WI38 (cell line): Measurements from ENCODE around the gene STAG3.

Experiments
- H3K4me3 ChIP-seq: 2 replicates; pipeline ENCODE4 v1.5.1; 2011; ENCODE audit warnings: low read depth, mild to moderate bottlenecking, control low read depth, low read length
- TF ChIP-seq, protein P1 (sequence below): IDR thresholded peaks from 2 replicates; pipeline ENCODE4 v1.5.1; 2012; ENCODE audit warnings: low read depth, mild to moderate bottlenecking, control low read depth, low read length

Gene STAG3

GRCh38 chr7:100157334-100158228 is 20.1 kb upstream of the STAG3 start:
- H3K4me3 ChIP-seq, result peak overlapping the region; percentile 71
- TF ChIP-seq, protein P1, sequence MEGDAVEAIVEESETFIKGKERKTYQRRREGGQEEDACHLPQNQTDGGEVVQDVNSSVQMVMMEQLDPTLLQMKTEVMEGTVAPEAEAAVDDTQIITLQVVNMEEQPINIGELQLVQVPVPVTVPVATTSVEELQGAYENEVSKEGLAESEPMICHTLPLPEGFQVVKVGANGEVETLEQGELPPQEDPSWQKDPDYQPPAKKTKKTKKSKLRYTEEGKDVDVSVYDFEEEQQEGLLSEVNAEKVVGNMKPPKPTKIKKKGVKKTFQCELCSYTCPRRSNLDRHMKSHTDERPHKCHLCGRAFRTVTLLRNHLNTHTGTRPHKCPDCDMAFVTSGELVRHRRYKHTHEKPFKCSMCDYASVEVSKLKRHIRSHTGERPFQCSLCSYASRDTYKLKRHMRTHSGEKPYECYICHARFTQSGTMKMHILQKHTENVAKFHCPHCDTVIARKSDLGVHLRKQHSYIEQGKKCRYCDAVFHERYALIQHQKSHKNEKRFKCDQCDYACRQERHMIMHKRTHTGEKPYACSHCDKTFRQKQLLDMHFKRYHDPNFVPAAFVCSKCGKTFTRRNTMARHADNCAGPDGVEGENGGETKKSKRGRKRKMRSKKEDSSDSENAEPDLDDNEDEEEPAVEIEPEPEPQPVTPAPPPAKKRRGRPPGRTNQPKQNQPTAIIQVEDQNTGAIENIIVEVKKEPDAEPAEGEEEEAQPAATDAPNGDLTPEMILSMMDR, result no peak

- TF ChIP-seq, protein P1, result no peak
- peak within 1 kb of the TSS; percentile 71 for H3K4me3 ChIP-seq
Measured at GRCh38 chr7:100158229-100159098, 19.3 kb upstream of the STAG3 start, which contains the start of gene TRAPPC14. TSS of gene TRAPPC14 (minus strand) at chr7:100158723. CDS start at chr7:100158499, 224 bp downstream.

- TF ChIP-seq, protein P1, result no peak
- peak overlapping the region; percentile 71 for H3K4me3 ChIP-seq
Measured at GRCh38 chr7:100159099-100159623, 18.6 kb upstream of the STAG3 start.

DNA sequence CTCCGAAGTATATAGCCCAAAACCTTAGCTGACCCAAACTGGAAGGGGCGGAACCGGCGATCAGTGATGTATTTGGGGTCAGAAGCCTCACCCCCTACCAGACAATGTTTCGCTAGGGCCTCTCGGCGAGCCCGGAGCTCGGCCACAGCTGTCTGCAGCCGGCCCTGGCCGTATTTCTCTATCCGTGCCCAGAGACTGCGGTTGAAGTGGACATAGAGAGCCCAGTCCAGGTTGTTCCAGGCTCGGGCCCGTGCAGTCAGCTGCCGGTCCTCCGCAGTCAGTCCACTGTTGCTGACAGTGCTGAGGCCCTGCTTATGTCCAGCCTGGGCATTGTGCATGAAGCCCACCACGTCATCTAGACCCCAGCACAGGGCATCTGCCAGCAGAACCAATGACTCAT is 17.7 kb upstream of the STAG3 start:
- H3K4me3 ChIP-seq, result no peak overlapping the region
- TF ChIP-seq, protein P1, result no peak

GRCh38 chr7:100163006-100163531 is 14.6 kb upstream of the STAG3 start:
- no peak overlapping the region for H3K4me3 ChIP-seq
- TF ChIP-seq, protein P1, result no peak

DNA sequence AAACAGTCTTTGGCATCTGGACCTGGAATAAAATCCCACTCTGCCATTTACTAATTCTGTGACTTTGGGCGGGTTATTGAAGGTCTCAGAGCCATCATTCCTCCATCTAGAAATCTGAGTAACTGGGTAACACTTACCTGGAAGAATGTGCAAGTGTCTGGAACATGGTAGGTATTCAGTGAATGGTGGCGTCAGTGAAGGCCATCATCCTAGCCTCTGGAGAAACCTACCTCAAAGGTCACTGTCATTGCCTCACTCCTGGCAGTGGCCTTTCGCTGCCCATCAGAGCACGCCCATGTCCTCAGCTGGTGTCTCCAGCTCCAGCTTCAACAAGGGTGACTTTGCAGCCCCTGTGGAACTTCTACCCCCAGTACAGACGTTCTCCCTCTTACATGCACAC is 13.8 kb upstream of the STAG3 start:
- no peak overlapping the region for H3K4me3 ChIP-seq
- TF ChIP-seq, protein P1, result no peak
